ENCODE measurements around the gene ARHGEF10L.

ARHGEF10L gene

DNA sequence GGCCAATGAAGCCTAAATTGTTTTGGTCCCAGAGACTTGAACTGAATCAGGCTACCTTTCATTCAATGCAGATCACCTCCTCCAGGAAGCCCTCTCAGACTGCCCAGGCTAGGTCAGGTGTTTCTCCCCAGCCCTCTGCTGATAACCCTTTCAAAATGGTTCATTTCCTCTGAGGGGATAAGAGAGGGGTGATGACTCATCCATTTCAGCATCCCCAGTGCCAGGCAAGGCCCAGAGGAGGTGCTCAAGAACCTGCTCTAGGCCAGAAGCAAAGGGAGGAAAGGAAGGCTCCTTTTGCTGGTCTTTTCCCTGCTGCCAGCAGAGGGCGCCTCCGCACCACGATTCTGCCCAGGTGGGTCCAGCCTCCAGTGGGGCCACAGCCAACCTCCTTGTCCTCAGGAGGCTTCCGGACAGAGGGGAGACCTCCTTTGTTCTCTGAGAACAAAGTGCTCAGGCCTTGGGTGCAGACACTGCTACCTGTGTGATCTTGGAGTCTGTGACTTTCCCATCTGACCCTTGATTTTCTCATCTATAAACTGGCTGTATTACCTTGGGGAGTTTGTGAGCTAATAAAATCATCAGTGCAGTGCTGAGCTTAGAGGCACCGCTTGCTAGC lies 45.3 kb upstream of the ARHGEF10L start:
- Histone ChIP-seq H3K4me1 (ENCODE audit: control insufficient read depth, insufficient read depth, low read depth, low read length) (no peaks in the 10 kb centered on the region), H3K36me3 (ENCODE audit: control insufficient read depth in 1 of 2, insufficient read depth in 2 of 2, low read depth in 1 of 2, low read length in 2 of 2) (no peaks in the 10 kb centered on the region), H2BK15ac (ENCODE audit: low read depth, poor library complexity, severe bottlenecking) (no peak overlapping the region), H2BK120ac (ENCODE audit: low read depth, low read length) (no peak overlapping the region), H2AK5ac (ENCODE audit: low read length, severe bottlenecking) (no peak overlapping the region), H2AFZ (ENCODE audit: low read depth, low read length) (no peak overlapping the region), H3K27me3 (ENCODE audit: control insufficient read depth in 1 of 2, insufficient read depth in 1 of 2, low read length in 2 of 2) (peaks cover 6% of the 10 kb centered on the region in 2 experiments), H3K9ac (ENCODE audit: low read length) (no peak overlapping the region), H4K8ac (ENCODE audit: low read length) (no peak overlapping the region), H2BK5ac (ENCODE audit: low read depth, low read length, poor library complexity, severe bottlenecking) (no peak overlapping the region), H4K91ac (ENCODE audit: low read length) (no peak overlapping the region), H3K9me3 (ENCODE audit: control insufficient read depth, low read length) (no peaks in the 10 kb centered on the region), H3K27ac (ENCODE audit: low read length, poor library complexity, severe bottlenecking) (no peak overlapping the region), H3K4me2 (ENCODE audit: low read length, poor library complexity, severe bottlenecking) (no peak overlapping the region), H3K23ac (ENCODE audit: low read length in 2 of 2) (no peak overlapping the region), H3K4me3 (ENCODE audit: insufficient read depth in 1 of 2, low read depth in 1 of 2, low read length in 2 of 2) (no peak overlapping the region), H3K14ac (ENCODE audit: low read length in 2 of 2) (no peak overlapping the region), H3K4ac (ENCODE audit: low read depth in 1 of 2, low read length in 2 of 2) (no peak overlapping the region), H3K18ac (ENCODE audit: low read depth in 1 of 2, low read length in 2 of 2) (no peak overlapping the region), H3K79me1 (replicated peaks; ENCODE audit: low read length, poor library complexity, severe bottlenecking) (no peaks in the 10 kb centered on the region), H2BK12ac (ENCODE audit: low read length in 2 of 2) (no peak overlapping the region)
- 19% methylated on average over 5 of the region's 5 CpGs for WGBS
- DNase-seq = peak; percentile 68

DNA sequence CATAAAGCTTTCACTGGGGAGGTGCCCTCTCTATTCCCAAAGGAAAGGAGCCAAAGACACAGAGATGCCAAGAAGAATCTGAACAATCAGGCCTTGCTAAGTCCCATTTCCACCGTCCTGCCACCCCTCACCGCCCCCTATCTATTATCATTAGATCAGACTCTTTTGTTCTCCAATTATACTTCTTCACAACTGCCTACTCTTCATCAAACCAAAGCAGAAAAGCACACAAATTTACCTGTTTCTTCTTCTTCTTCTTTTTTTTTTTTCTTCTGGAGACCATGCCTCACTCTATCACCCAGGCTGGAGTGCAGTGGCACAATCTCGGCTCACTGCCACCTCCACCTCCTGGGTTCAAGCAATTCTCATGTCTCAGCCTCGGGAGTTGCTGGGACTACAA lies 43.1 kb upstream of the ARHGEF10L start:
- H3K23ac ChIP-seq (ENCODE audit: low read length in 2 of 2) = no peak overlapping the region
- H3K4ac ChIP-seq (ENCODE audit: low read depth in 1 of 2, low read length in 2 of 2) = no peak overlapping the region
- no peak overlapping the region for H3K18ac ChIP-seq (ENCODE audit: low read depth in 1 of 2, low read length in 2 of 2)
- H3K27ac ChIP-seq (ENCODE audit: low read length, poor library complexity, severe bottlenecking) = no peak overlapping the region
- no peak overlapping the region for H2BK5ac ChIP-seq (ENCODE audit: low read depth, low read length, poor library complexity, severe bottlenecking)
- H3K9ac ChIP-seq (ENCODE audit: low read length) = no peak overlapping the region
- DNase-seq = no peak
- no peak overlapping the region for H4K91ac ChIP-seq (ENCODE audit: low read length)
- no peaks in the 10 kb centered on the region for H3K4me1 ChIP-seq (ENCODE audit: control insufficient read depth, insufficient read depth, low read depth, low read length)
- no peak overlapping the region for H2BK120ac ChIP-seq (ENCODE audit: low read depth, low read length)
- H3K14ac ChIP-seq (ENCODE audit: low read length in 2 of 2) = no peak overlapping the region
- peaks cover 6% of the 10 kb centered on the region in 2 experiments for H3K27me3 ChIP-seq (ENCODE audit: control insufficient read depth in 1 of 2, insufficient read depth in 1 of 2, low read length in 2 of 2)
- no peak overlapping the region for H2BK15ac ChIP-seq (ENCODE audit: low read depth, poor library complexity, severe bottlenecking)
- H2AFZ ChIP-seq (ENCODE audit: low read depth, low read length) = no peak overlapping the region
- no peak overlapping the region for H3K4me3 ChIP-seq (ENCODE audit: insufficient read depth in 1 of 2, low read depth in 1 of 2, low read length in 2 of 2)
- no peak overlapping the region for H2AK5ac ChIP-seq (ENCODE audit: low read length, severe bottlenecking)
- no peaks in the 10 kb centered on the region for H3K9me3 ChIP-seq (ENCODE audit: control insufficient read depth, low read length)
- no peak overlapping the region for H3K4me2 ChIP-seq (ENCODE audit: low read length, poor library complexity, severe bottlenecking)
- H3K79me1 ChIP-seq (replicated peaks; ENCODE audit: low read length, poor library complexity, severe bottlenecking) = no peaks in the 10 kb centered on the region
- no peak overlapping the region for H2BK12ac ChIP-seq (ENCODE audit: low read length in 2 of 2)
- 90% methylated on average over 4 of the region's 4 CpGs for WGBS
- no peaks in the 10 kb centered on the region for H3K36me3 ChIP-seq (ENCODE audit: control insufficient read depth in 1 of 2, insufficient read depth in 2 of 2, low read depth in 1 of 2, low read length in 2 of 2)
- no peak overlapping the region for H4K8ac ChIP-seq (ENCODE audit: low read length)

DNA sequence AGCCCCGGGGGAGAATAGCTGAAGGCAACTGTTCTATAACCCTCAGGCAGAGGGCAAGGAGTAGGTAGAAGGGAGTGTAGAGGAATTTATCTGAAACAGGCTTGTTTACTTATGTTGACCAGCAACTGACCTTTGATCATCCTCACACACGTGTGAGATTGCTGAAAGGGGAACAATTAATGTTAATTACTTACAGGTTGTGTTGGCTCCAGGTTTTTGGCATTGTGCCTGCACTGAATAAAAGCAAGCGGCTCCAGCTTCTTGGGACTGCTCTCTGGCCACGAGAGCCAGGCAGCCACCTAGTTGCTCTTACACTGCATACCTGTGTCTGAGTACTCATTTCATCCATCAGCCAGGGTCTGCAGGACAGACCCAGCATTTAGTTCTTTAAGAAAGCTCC lies 41.3 kb upstream of the ARHGEF10L start:
- Histone ChIP-seq H3K4me2 (ENCODE audit: low read length, poor library complexity, severe bottlenecking) (no peak overlapping the region), H3K36me3 (ENCODE audit: control insufficient read depth in 1 of 2, insufficient read depth in 2 of 2, low read depth in 1 of 2, low read length in 2 of 2) (no peaks in the 10 kb centered on the region), H2AK5ac (ENCODE audit: low read length, severe bottlenecking) (no peak overlapping the region), H3K4me3 (ENCODE audit: insufficient read depth in 1 of 2, low read depth in 1 of 2, low read length in 2 of 2) (no peak overlapping the region), H3K4ac (ENCODE audit: low read depth in 1 of 2, low read length in 2 of 2) (no peak overlapping the region), H2AFZ (ENCODE audit: low read depth, low read length) (no peak overlapping the region), H4K8ac (ENCODE audit: low read length) (no peak overlapping the region), H2BK15ac (ENCODE audit: low read depth, poor library complexity, severe bottlenecking) (no peak overlapping the region), H3K27ac (ENCODE audit: low read length, poor library complexity, severe bottlenecking) (no peak overlapping the region), H4K91ac (ENCODE audit: low read length) (no peak overlapping the region), H3K9me3 (ENCODE audit: control insufficient read depth, low read length) (no peaks in the 10 kb centered on the region), H3K27me3 (ENCODE audit: control insufficient read depth in 1 of 2, insufficient read depth in 1 of 2, low read length in 2 of 2) (peaks cover 6% of the 10 kb centered on the region in 2 experiments), H2BK12ac (ENCODE audit: low read length in 2 of 2) (no peak overlapping the region), H3K18ac (ENCODE audit: low read depth in 1 of 2, low read length in 2 of 2) (no peak overlapping the region), H3K14ac (ENCODE audit: low read length in 2 of 2) (no peak overlapping the region), H3K9ac (ENCODE audit: low read length) (no peak overlapping the region), H2BK5ac (ENCODE audit: low read depth, low read length, poor library complexity, severe bottlenecking) (no peak overlapping the region), H3K4me1 (ENCODE audit: control insufficient read depth, insufficient read depth, low read depth, low read length) (peaks cover 2% of the 10 kb centered on the region), H3K79me1 (replicated peaks; ENCODE audit: low read length, poor library complexity, severe bottlenecking) (no peaks in the 10 kb centered on the region), H2BK120ac (ENCODE audit: low read depth, low read length) (no peak overlapping the region), H3K23ac (ENCODE audit: low read length in 2 of 2) (no peak overlapping the region)
- 87% methylated on average over 4 of the region's 4 CpGs for WGBS
- DNase-seq = no peak

DNA sequence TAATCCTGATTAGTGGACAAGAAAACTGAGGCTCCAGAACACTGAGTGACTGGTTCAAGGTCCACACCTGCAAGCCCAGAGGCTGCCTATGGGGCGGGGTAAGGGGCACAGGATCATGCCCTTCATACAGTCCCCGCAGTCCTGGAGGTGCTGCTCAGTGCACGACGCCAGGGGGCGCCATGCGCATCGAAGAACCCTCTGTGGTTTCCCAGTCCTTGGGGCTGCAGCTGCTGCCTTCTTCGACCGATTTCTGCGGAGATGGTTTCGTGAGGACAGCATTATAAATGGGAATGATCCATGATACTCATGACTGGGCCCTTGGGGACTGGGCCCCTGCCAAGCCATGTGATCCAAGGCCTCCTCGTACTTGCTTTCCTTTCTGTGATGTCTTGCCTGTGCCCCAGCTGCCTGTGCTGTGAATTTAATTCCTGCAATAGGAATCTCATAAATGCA lies 37.1 kb upstream of the ARHGEF10L start:
- 5% methylated on average over 12 of the region's 12 CpGs for WGBS
- peak; percentile 84 for DNase-seq
- no peak overlapping the region for H2AFZ ChIP-seq (ENCODE audit: low read depth, low read length)

More for the DNA sequence above, 37.1 kb upstream of the ARHGEF10L start:
- Histone ChIP-seq H3K9me3 (ENCODE audit: control insufficient read depth, low read length) (no peaks in the 10 kb centered on the region), H3K4ac (ENCODE audit: low read depth in 1 of 2, low read length in 2 of 2) (no peak overlapping the region), H3K4me1 (ENCODE audit: control insufficient read depth, insufficient read depth, low read depth, low read length) (peaks cover 2% of the 10 kb centered on the region), H2BK120ac (ENCODE audit: low read depth, low read length) (no peak overlapping the region), H2BK5ac (ENCODE audit: low read depth, low read length, poor library complexity, severe bottlenecking) (no peak overlapping the region), H3K27me3 (ENCODE audit: control insufficient read depth in 1 of 2, insufficient read depth in 1 of 2, low read length in 2 of 2) (peaks cover 3 to 6% of the 10 kb centered on the region in 2 experiments), H2BK15ac (ENCODE audit: low read depth, poor library complexity, severe bottlenecking) (no peak overlapping the region), H3K36me3 (ENCODE audit: control insufficient read depth in 1 of 2, insufficient read depth in 2 of 2, low read depth in 1 of 2, low read length in 2 of 2) (no peaks in the 10 kb centered on the region), H3K14ac (ENCODE audit: low read length in 2 of 2) (no peak overlapping the region), H3K18ac (ENCODE audit: low read depth in 1 of 2, low read length in 2 of 2) (peak overlapping the region in 1 of 2 experiments; percentile 34), H4K8ac (ENCODE audit: low read length) (no peak overlapping the region), H2BK12ac (ENCODE audit: low read length in 2 of 2) (no peak overlapping the region), H3K9ac (ENCODE audit: low read length) (peak overlapping the region; percentile 61), H3K4me2 (ENCODE audit: low read length, poor library complexity, severe bottlenecking) (no peak overlapping the region), H2AK5ac (ENCODE audit: low read length, severe bottlenecking) (no peak overlapping the region), H4K91ac (ENCODE audit: low read length) (no peak overlapping the region), H3K4me3 (ENCODE audit: insufficient read depth in 1 of 2, low read depth in 1 of 2, low read length in 2 of 2) (no peak overlapping the region), H3K79me1 (replicated peaks; ENCODE audit: low read length, poor library complexity, severe bottlenecking) (no peaks in the 10 kb centered on the region), H3K23ac (ENCODE audit: low read length in 2 of 2) (no peak overlapping the region), H3K27ac (ENCODE audit: low read length, poor library complexity, severe bottlenecking) (no peak overlapping the region)
